Skeletal muscle tissue (tissue), 4 donors: ENCODE results near the gene TFDP2. TPM values are rescaled to one million over a fixed set of nuclear protein-coding genes. Genes with fewer than 3 reads are reported as not detected.
A peak's percentile ranks its signal among the peaks of the same experiment; 100 is the strongest.

Source experiments
- H3K27ac ChIP-seq: one replicate; pipeline ENCODE4 v1.7.0; 2013; ENCODE audit warnings: mild to moderate bottlenecking, low read depth, low read length, inconsistent platforms
- H3K27me3 ChIP-seq, 3 donors: one replicate each; pipeline ENCODE4 v1.7.0; 2013; ENCODE audit warnings: low read length in 3 of 3; ENCODE audit not compliant: control insufficient read depth in 3 of 3, insufficient read depth in 3 of 3
- H3K36me3 ChIP-seq, 3 donors: one replicate each; pipeline ENCODE4 v1.7.0; 2013; ENCODE audit warnings: low read length in 3 of 3; ENCODE audit not compliant: control insufficient read depth in 3 of 3, insufficient read depth in 3 of 3
- H3K4me1 ChIP-seq, 3 donors: one replicate each; pipeline ENCODE4 v1.7.0; 2013; ENCODE audit warnings: low read length in 3 of 3, mild to moderate bottlenecking in 3 of 3; ENCODE audit not compliant: control insufficient read depth in 3 of 3, insufficient read depth in 3 of 3
- H3K4me3 ChIP-seq, 3 donors: one replicate each; pipeline ENCODE4 v1.7.0; 2013; ENCODE audit warnings: low read length in 3 of 3
- H3K9ac ChIP-seq, 3 donors: one replicate each; pipeline ENCODE4 v1.7.0; 2013; ENCODE audit warnings: low read length in 3 of 3, mild to moderate bottlenecking in 3 of 3, moderate library complexity in 2 of 3, low read depth in 1 of 3
- H3K9me3 ChIP-seq, 3 donors: one replicate each; pipeline ENCODE4 v1.7.0; 2013; ENCODE audit warnings: low read length in 3 of 3; ENCODE audit not compliant: control insufficient read depth in 3 of 3
- total RNA-seq: library from RNA; depleted of rRNA; stranded (reverse); fragments of >200 nt; gene quantifications from one replicate; pipeline ENCODE4 v1.2.3, GENCODE V29; 2014
- donor health status: Osteomylitis.

Gene TFDP2
- total RNA-seq, 1 donor from 2014 or later, result 29.2 TPM

GRCh38 chr3:141955175-141955574 is 194.2 kb downstream of the TFDP2 start:
- H3K4me1 ChIP-seq, result no peaks in the 10 kb centered on the region
- no peak overlapping the region for H3K27ac ChIP-seq
- H3K36me3 ChIP-seq, result peaks cover 3 to 19% (median 16%) of the 10 kb centered on the region in 3 donors

GRCh38 chr3:141952611-141953010 is 196.7 kb downstream of the TFDP2 start:
- Histone ChIP-seq H3K9me3 (no peaks in the 10 kb centered on the region), H3K4me3 (no peak overlapping the region), H3K36me3 (peaks cover 7 to 16% (median 11%) of the 10 kb centered on the region in 3 donors), H3K27ac (no peak overlapping the region), H3K9ac (no peak overlapping the region), H3K4me1 (no peaks in the 10 kb centered on the region), H3K27me3 (no peaks in the 10 kb centered on the region)

More at GRCh38 chr3:141955175-141955574, 194.2 kb downstream of the TFDP2 start:
- H3K9ac ChIP-seq, result no peak overlapping the region
- H3K9me3 ChIP-seq, result no peaks in the 10 kb centered on the region
- H3K4me3 ChIP-seq, result no peak overlapping the region
- H3K27me3 ChIP-seq, result no peaks in the 10 kb centered on the region

- Histone ChIP-seq H3K9ac (peak overlapping the region in 1 of 3 donors; percentile 10), H3K36me3 (peaks cover 7 to 17% (median 11%) of the 10 kb centered on the region in 3 donors), H3K27me3 (no peaks in the 10 kb centered on the region), H3K4me1 (no peaks in the 10 kb centered on the region), H3K27ac (no peak overlapping the region), H3K9me3 (no peaks in the 10 kb centered on the region), H3K4me3 (no peak overlapping the region)
Measured at GRCh38 chr3:141950572-141951493, 198.5 kb downstream of the TFDP2 start.

GRCh38 chr3:141949972-141950371 is 199.4 kb downstream of the TFDP2 start:
- Histone ChIP-seq H3K4me1 (no peaks in the 10 kb centered on the region), H3K9ac (no peak overlapping the region), H3K4me3 (no peak overlapping the region), H3K27ac (no peak overlapping the region), H3K9me3 (no peaks in the 10 kb centered on the region), H3K36me3 (peaks cover 7 to 17% (median 11%) of the 10 kb centered on the region in 3 donors), H3K27me3 (no peaks in the 10 kb centered on the region)

- Histone ChIP-seq H3K9ac (no peak overlapping the region), H3K36me3 (peaks cover 7 to 17% (median 11%) of the 10 kb centered on the region in 3 donors), H3K27ac (no peak overlapping the region), H3K27me3 (no peaks in the 10 kb centered on the region), H3K9me3 (no peaks in the 10 kb centered on the region), H3K4me1 (no peaks in the 10 kb centered on the region), H3K4me3 (no peak overlapping the region)
Measured at GRCh38 chr3:141949399-141949798, 199.9 kb downstream of the TFDP2 start.

GRCh38 chr3:141945726-141946485 is 203.4 kb downstream of the TFDP2 start:
- Histone ChIP-seq H3K27ac (no peak overlapping the region), H3K36me3 (peaks cover 0 to 7% (median 5%) of the 10 kb centered on the region in 3 donors), H3K4me3 (no peak overlapping the region), H3K9ac (no peak overlapping the region), H3K4me1 (no peaks in the 10 kb centered on the region), H3K27me3 (no peaks in the 10 kb centered on the region), H3K9me3 (no peaks in the 10 kb centered on the region)

GRCh38 chr3:141942006-141942405 is 207.3 kb downstream of the TFDP2 start:
- Histone ChIP-seq H3K9me3 (no peaks in the 10 kb centered on the region), H3K27ac (no peak overlapping the region)

GRCh38 chr3:141941093-141941492 is 208.3 kb downstream of the TFDP2 start:
- Histone ChIP-seq H3K9ac (no peak overlapping the region), H3K4me1 (no peaks in the 10 kb centered on the region), H3K9me3 (no peaks in the 10 kb centered on the region), H3K4me3 (no peak overlapping the region), H3K36me3 (no peaks in the 10 kb centered on the region), H3K27me3 (no peaks in the 10 kb centered on the region), H3K27ac (no peak overlapping the region)

More at GRCh38 chr3:141942006-141942405, 207.3 kb downstream of the TFDP2 start:
- Histone ChIP-seq H3K9ac (no peak overlapping the region), H3K4me3 (no peak overlapping the region), H3K4me1 (no peaks in the 10 kb centered on the region), H3K27me3 (no peaks in the 10 kb centered on the region), H3K36me3 (no peaks in the 10 kb centered on the region)

GRCh38 chr3:141940194-141940776 is 209.1 kb downstream of the TFDP2 start:
- H3K27ac ChIP-seq, result no peak overlapping the region
- no peak overlapping the region for H3K9ac ChIP-seq
- H3K4me3 ChIP-seq, result no peak overlapping the region
- no peaks in the 10 kb centered on the region for H3K4me1 ChIP-seq
- no peaks in the 10 kb centered on the region for H3K27me3 ChIP-seq
- no peaks in the 10 kb centered on the region for H3K9me3 ChIP-seq
- no peaks in the 10 kb centered on the region for H3K36me3 ChIP-seq
